ENCODE data around the gene ARL3.

ARL3 gene

GRCh38 chr10:102626026-102626685 is 88.0 kb downstream of the ARL3 start:
- no peaks in the 10 kb centered on the region for H4K20me1 ChIP-seq (ENCODE audit: insufficient read depth, low read length)
- DNase-seq = no peak
- no peak overlapping the region for H2AFZ ChIP-seq (ENCODE audit: low read depth, low read length)
- H3K4me3 ChIP-seq (ENCODE audit: low read depth in 1 of 2, low read length in 2 of 2) = no peak overlapping the region
- no peaks in the 10 kb centered on the region for H3K9me3 ChIP-seq (ENCODE audit: insufficient read depth, low read length, severe bottlenecking)
- H3K9ac ChIP-seq (ENCODE audit: low read depth, low read length) = no peak overlapping the region
- H3K27ac ChIP-seq (ENCODE audit: low read length) = no peak overlapping the region
- no peaks in the 10 kb centered on the region for H3K27me3 ChIP-seq (ENCODE audit: insufficient read depth, low read length, poor library complexity)
- no peaks in the 10 kb centered on the region; the same call in 1 of the 2 replicates for H3K36me3 ChIP-seq (ENCODE audit: insufficient read depth, low read length)
- no peaks in the 10 kb centered on the region for H3K4me1 ChIP-seq (ENCODE audit: insufficient read depth, low read length)
- H3K4me2 ChIP-seq (ENCODE audit: insufficient read depth, low read length) = no peak overlapping the region
- no peaks in the 10 kb centered on the region for H3K79me2 ChIP-seq (ENCODE audit: insufficient read depth, low read length)
- no peak for TF ChIP-seq EZH2 (IDR thresholded peaks at IDR 0.05; ENCODE audit: borderline replicate concordance, low read depth, low read length, severe bottlenecking)
- TF ChIP-seq CTCF (IDR thresholded peaks at IDR 0.05; ENCODE audit: borderline replicate concordance, extremely low read depth, low read length, poor library complexity, severe bottlenecking) = no peak
- no peak for ATAC-seq (ENCODE audit: insufficient read depth, low read depth)

GRCh38 chr10:102624751-102625645 is 89.2 kb downstream of the ARL3 start:
- H3K36me3 ChIP-seq (ENCODE audit: insufficient read depth, low read length) = no peaks in the 10 kb centered on the region; the same call in 1 of the 2 replicates
- no peaks in the 10 kb centered on the region; the same call in 1 of the 2 replicates for H4K20me1 ChIP-seq (ENCODE audit: insufficient read depth, low read length)
- no peaks in the 10 kb centered on the region for H3K27me3 ChIP-seq (ENCODE audit: insufficient read depth, low read length, poor library complexity)
- no peak for DNase-seq
- no peak overlapping the region for H2AFZ ChIP-seq (ENCODE audit: low read depth, low read length)
- H3K9me3 ChIP-seq (ENCODE audit: insufficient read depth, low read length, severe bottlenecking) = no peaks in the 10 kb centered on the region
- ATAC-seq (ENCODE audit: insufficient read depth, low read depth) = no peak
- no peaks in the 10 kb centered on the region for H3K4me1 ChIP-seq (ENCODE audit: insufficient read depth, low read length)
- H3K27ac ChIP-seq (ENCODE audit: low read length) = no peak overlapping the region
- no peak overlapping the region for H3K4me2 ChIP-seq (ENCODE audit: insufficient read depth, low read length)
- no peak overlapping the region for H3K9ac ChIP-seq (ENCODE audit: low read depth, low read length)
- TF ChIP-seq EZH2 (IDR thresholded peaks at IDR 0.05; ENCODE audit: borderline replicate concordance, low read depth, low read length, severe bottlenecking) (no peak), CTCF (IDR thresholded peaks at IDR 0.05; ENCODE audit: borderline replicate concordance, extremely low read depth, low read length, poor library complexity, severe bottlenecking) (no peak)
- no peaks in the 10 kb centered on the region for H3K79me2 ChIP-seq (ENCODE audit: insufficient read depth, low read length)
- H3K4me3 ChIP-seq (ENCODE audit: low read depth in 1 of 2, low read length in 2 of 2) = no peak overlapping the region

- Histone ChIP-seq H3K27ac (ENCODE audit: low read length) (no peak overlapping the region), H3K9ac (ENCODE audit: low read depth, low read length) (no peak overlapping the region), H3K36me3 (ENCODE audit: insufficient read depth, low read length) (no peaks in the 10 kb centered on the region; the same call in 1 of the 2 replicates), H3K4me2 (ENCODE audit: insufficient read depth, low read length) (no peak overlapping the region), H4K20me1 (ENCODE audit: insufficient read depth, low read length) (no peaks in the 10 kb centered on the region; the same call in 1 of the 2 replicates), H3K4me3 (ENCODE audit: low read depth in 1 of 2, low read length in 2 of 2) (no peak overlapping the region), H2AFZ (ENCODE audit: low read depth, low read length) (no peak overlapping the region), H3K4me1 (ENCODE audit: insufficient read depth, low read length) (no peaks in the 10 kb centered on the region), H3K9me3 (ENCODE audit: insufficient read depth, low read length, severe bottlenecking) (no peaks in the 10 kb centered on the region), H3K27me3 (ENCODE audit: insufficient read depth, low read length, poor library complexity) (no peaks in the 10 kb centered on the region), H3K79me2 (ENCODE audit: insufficient read depth, low read length) (no peaks in the 10 kb centered on the region)
- ATAC-seq (ENCODE audit: insufficient read depth, low read depth) (no peak), DNase-seq (no peak)
- TF ChIP-seq CTCF (IDR thresholded peaks at IDR 0.05; ENCODE audit: borderline replicate concordance, extremely low read depth, low read length, poor library complexity, severe bottlenecking) (no peak), EZH2 (IDR thresholded peaks at IDR 0.05; ENCODE audit: borderline replicate concordance, low read depth, low read length, severe bottlenecking) (no peak)
These were observed 90.1 kb downstream of the ARL3 start for GRCh38 chr10:102624094-102624493.

Data from DND-41 (cell line).